Activated CD8-positive, alpha-beta memory T cell treated with anti-CD3 and anti-CD28 coated beads for 4 hours (primary cell): ENCODE measurements around the gene SPATA19.

Experiments used
- DNase-seq, 2 donors: peaks; one replicate each; pipeline ENCODE4 v3.0.0-alpha.2; 2020; ENCODE audit warnings: low read depth in 2 of 2

SPATA19 gene

GRCh38 chr11:133818302-133818701 is 27.0 kb downstream of the SPATA19 start:
- DNase-seq = no peak

- no peak for DNase-seq
These were observed 27.9 kb downstream of the SPATA19 start for GRCh38 chr11:133817449-133817848.

- DNase-seq = no peak
These were observed 29.0 kb downstream of the SPATA19 start for GRCh38 chr11:133816146-133816870.

GRCh38 chr11:133815636-133816035 is 29.7 kb downstream of the SPATA19 start:
- no peak for DNase-seq

- DNase-seq = no peak
These were observed 30.7 kb downstream of the SPATA19 start for GRCh38 chr11:133814588-133815100.

- DNase-seq = no peak
These were observed 33.2 kb downstream of the SPATA19 start for GRCh38 chr11:133811850-133812685.

- DNase-seq = no peak
These were observed 34.5 kb downstream of the SPATA19 start for GRCh38 chr11:133810766-133811165.

- DNase-seq = no peak
These were observed 35.5 kb downstream of the SPATA19 start for GRCh38 chr11:133809569-133810491.

- no peak for DNase-seq
These were observed 36.7 kb downstream of the SPATA19 start for GRCh38 chr11:133808393-133809140.

- no peak for DNase-seq
These were observed 42.3 kb downstream of the SPATA19 start for GRCh38 chr11:133803026-133803425.

- no peak for DNase-seq
These were observed 44.0 kb downstream of the SPATA19 start for GRCh38 chr11:133801356-133801755.

GRCh38 chr11:133800666-133801065 is 44.6 kb downstream of the SPATA19 start:
- DNase-seq = no peak

GRCh38 chr11:133797554-133797953 is 47.8 kb downstream of the SPATA19 start:
- DNase-seq = no peak

- DNase-seq = no peak
These were observed 49.1 kb downstream of the SPATA19 start for GRCh38 chr11:133796043-133796795.

GRCh38 chr11:133795088-133795487 is 50.2 kb downstream of the SPATA19 start:
- DNase-seq = no peak

GRCh38 chr11:133794205-133794604 is 51.1 kb downstream of the SPATA19 start:
- no peak for DNase-seq

- no peak for DNase-seq
These were observed 51.9 kb downstream of the SPATA19 start for GRCh38 chr11:133793271-133794035.

- DNase-seq = no peak
These were observed 54.3 kb downstream of the SPATA19 start for GRCh38 chr11:133790995-133791394.
